Astrocyte of the spinal cord (primary cell): ENCODE data around the gene CADM3.

Experiments
- DNase-seq: peaks from one replicate; pipeline ENCODE4 v3.0.0; 2011; ENCODE audit warnings: low read depth, low spot score
- H3K4me3 ChIP-seq: 2 replicates; pipeline ENCODE4 v1.5.1; 2011; ENCODE audit warnings: low read depth, mild to moderate bottlenecking, low read length, moderate library complexity
- CTCF ChIP-seq: IDR thresholded peaks from 2 replicates; pipeline ENCODE4 v1.5.1; 2012; ENCODE audit warnings: low read depth, mild to moderate bottlenecking, low read length, inconsistent platforms
- in situ Hi-C: cut with HindIII; loops from 2 replicates; pipeline ENCODE4 v1.10.0; 2017; ENCODE audit warnings: low sequenced_read_pairs

Gene CADM3

DNA sequence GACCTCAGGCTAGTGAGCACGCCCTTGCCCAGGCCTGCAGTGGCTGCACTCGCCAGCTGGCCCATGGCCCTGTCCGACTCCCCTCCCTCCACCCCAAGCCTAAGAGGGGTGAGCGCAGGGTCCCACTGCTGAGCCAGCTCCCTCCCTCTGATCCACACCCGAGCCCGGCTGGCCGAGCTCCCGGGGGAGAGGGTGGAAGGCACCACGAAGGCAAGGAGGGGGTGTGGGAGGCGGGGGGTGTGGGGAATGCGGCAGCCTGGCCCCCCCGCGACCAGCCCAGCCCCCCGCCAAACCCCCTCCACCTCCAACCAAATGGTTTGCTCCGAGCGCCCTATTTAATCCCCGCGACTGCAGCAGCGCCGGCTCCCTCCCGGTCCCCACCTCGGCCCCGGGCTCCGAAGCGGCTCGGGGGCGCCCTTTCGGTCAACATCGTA, at the start of gene CADM3:
Gene CADM3, plus strand, starts transcription at position 362 of the 434 bp plus-strand sequence. CDS start 151 bp downstream, outside the sequence.
- no peak for DNase-seq
- TF ChIP-seq CTCF, result no peak
- H3K4me3 ChIP-seq, result no peak within 1 kb of the TSS
- in situ Hi-C loops, result no loop called here

DNA sequence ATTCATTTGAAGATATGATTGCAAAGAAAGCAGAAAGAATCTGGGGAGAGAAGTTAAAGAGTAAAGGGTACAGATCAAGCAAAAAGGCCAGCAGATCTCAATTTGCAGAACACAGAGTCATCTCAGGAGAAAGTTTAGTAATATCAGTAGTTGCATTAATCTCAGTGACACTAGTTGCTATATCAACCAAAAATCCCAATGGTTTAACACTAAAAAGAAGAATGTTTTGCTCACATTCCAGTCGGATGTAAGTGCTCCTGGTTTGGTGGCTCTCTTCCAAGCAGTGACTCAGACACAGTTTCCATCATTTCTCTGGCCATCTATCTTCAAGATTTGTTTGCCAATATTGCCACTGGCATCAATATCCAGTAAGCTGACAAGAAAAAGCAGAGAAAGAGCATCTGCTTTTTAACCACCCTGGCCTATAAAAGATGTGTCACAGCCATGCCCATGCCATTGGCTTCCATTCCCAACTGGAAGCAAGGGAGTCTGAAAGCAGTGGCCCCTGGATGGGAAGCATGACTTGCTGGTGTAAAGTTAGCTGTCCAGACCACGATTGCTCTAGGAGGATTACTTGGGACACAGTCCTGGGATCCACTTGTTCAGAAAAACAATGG, 49.3 kb upstream of the CADM3 start:
- no peak for TF ChIP-seq CTCF
- no peak overlapping the region for H3K4me3 ChIP-seq
- peak; percentile 14 for DNase-seq
- in situ Hi-C loops, result no loop called here

- in situ Hi-C loops, result no loop called here
- H3K4me3 ChIP-seq, result no peak overlapping the region
- DNase-seq, result no peak
- TF ChIP-seq CTCF, result no peak
These were observed 47.8 kb upstream of the CADM3 start for GRCh38 chr1:159123587-159123986.

DNA sequence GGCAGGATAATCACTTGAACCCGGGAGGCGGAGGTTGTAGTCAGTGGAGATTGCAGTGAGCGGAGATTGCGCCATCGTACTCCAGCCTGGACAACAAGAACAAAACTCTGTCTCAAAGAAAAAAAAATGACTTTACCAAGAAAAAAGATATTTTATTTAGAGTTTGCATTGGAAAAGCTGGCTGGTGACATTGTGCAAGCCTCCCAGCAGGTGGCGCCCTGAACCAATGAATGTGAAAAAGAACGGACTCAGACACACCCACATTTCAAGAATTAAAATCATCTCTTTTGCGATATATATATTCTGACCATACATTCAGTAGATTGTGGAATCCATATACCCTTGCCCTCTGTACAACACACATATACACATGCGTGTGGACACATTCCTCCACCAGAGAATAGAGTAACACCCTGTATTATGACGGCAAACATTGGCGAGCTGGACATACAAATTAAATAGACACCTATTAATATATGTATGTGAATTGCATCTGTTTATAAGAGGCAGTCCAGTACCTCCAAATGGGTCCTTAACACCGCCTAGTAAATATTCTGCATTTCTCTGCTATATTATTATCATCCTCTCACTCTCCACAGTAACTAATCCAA, 39.0 kb upstream of the CADM3 start:
- DNase-seq, result peak; percentile 63
- TF ChIP-seq CTCF, result peak; percentile 88
- H3K4me3 ChIP-seq, result no peak overlapping the region
- in situ Hi-C loops, result no loop called here

DNA sequence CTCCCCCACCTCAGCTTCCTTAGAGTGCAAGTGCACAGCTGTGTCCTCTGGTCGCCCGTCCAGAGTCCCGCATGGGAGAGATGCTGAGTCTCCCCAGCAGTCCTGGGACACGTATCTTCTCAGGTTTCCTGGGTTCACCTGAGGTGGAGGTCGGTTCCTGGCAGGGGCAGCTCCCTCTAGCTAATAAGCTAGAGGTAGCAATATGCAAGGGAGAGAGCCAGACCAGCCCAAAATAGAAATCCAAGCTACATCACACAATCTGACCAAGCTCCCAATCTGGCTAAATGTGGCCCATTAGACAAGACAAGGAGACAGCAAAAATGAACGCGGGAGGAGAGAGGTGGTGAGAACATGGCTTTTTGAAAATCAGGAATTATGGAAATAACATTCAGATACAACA, 30.9 kb upstream of the CADM3 start:
- H3K4me3 ChIP-seq, result no peak overlapping the region
- no peak for DNase-seq
- TF ChIP-seq CTCF, result no peak
- in situ Hi-C loops, result no loop called here

GRCh38 chr1:159141584-159142390, 29.6 kb upstream of the CADM3 start:
- peak; percentile 68 for DNase-seq
- H3K4me3 ChIP-seq, result peak overlapping the region; percentile 37
- no peak for TF ChIP-seq CTCF
- in situ Hi-C loops, result no loop called here
